H1 (cell line): Measurements from ENCODE around the gene EVPL.

ENCODE experiments used
- CBX8 ChIP-seq: fragments of 300-800, 300-1000 bp; sonication (generic); IDR thresholded peaks from 2 replicates; pipeline ENCODE4 v1.7.1; 2016; ENCODE audit warnings: low read depth, low read length, borderline replicate concordance
- EZH2 ChIP-seq: fragments of 200-600 bp; sonication (generic); IDR thresholded peaks from 2 replicates; pipeline ENCODE4 v1.7.1; 2012; ENCODE audit warnings: low read depth, mild to moderate bottlenecking, moderate library complexity, low read length, inconsistent platforms; ENCODE audit not compliant: severe bottlenecking
- KDM4A ChIP-seq: IDR thresholded peaks from one replicate; pipeline ENCODE4 v1.7.1; 2012; ENCODE audit warnings: low read depth, mild to moderate bottlenecking, moderate library complexity, low read length, inconsistent platforms; ENCODE audit not compliant: severe bottlenecking
- POLR2A ChIP-seq, 2 experiments: IDR thresholded peaks; 1 replicate in 1 of 2; 2 replicates in 1 of 2; pipeline ENCODE4 v1.6.1; 2011; ENCODE audit warnings: low read depth in 2 of 2, low read length in 2 of 2, mild to moderate bottlenecking in 2 of 2; ENCODE audit errors: control extremely low read depth in 1 of 2
- POLR2AphosphoS5 ChIP-seq: IDR thresholded peaks from 2 replicates; pipeline ENCODE4 v1.6.1; 2011; ENCODE audit warnings: low read depth, low read length
- RAD21 ChIP-seq, 2 experiments: IDR thresholded peaks in 1 of 2; conservative IDR thresholded peaks in 1 of 2; 2 replicates each; pipeline ENCODE4 v1.6.1; 2011; ENCODE audit warnings: low read depth in 2 of 2, low read length in 2 of 2, improper control_type of control experiment in 1 of 2, inconsistent platforms in 1 of 2, mild to moderate bottlenecking in 1 of 2, moderate library complexity in 1 of 2
- RBBP5 ChIP-seq: IDR thresholded peaks from 2 replicates; pipeline ENCODE4 v1.7.1; 2012; ENCODE audit warnings: low read depth, mild to moderate bottlenecking, inconsistent platforms, low read length, moderate library complexity, borderline replicate concordance
- SP1 ChIP-seq: IDR thresholded peaks from 2 replicates; pipeline ENCODE4 v1.6.1; 2011; ENCODE audit warnings: low read depth, low read length
- TCF12 ChIP-seq: IDR thresholded peaks from 2 replicates; pipeline ENCODE4 v1.6.1; 2011; ENCODE audit warnings: low read depth, mild to moderate bottlenecking, low read length
- TEAD4 ChIP-seq: IDR thresholded peaks from 2 replicates; pipeline ENCODE4 v1.6.1; 2012; ENCODE audit warnings: low read depth, low read length, inconsistent platforms, mixed read lengths
- YY1 ChIP-seq: IDR thresholded peaks from 2 replicates; pipeline ENCODE4 v1.6.1; 2011; ENCODE audit warnings: low read depth, mild to moderate bottlenecking, low read length
- ZNF274 ChIP-seq: IDR thresholded peaks from 2 replicates; pipeline ENCODE4 v1.7.0; 2012; ENCODE audit warnings: low read length, borderline replicate concordance; ENCODE audit errors: extremely low read depth
- TF ChIP-seq, protein P1 (sequence below), 3 experiments: IDR thresholded peaks; 1 replicate in 2 of 3; 2 replicates in 1 of 3; pipeline versions ENCODE4 v1.5.1 to v1.6.1; 2011; ENCODE audit warnings: low read length in 3 of 3, mild to moderate bottlenecking in 3 of 3, inconsistent platforms in 2 of 3, low read depth in 1 of 3, moderate library complexity in 1 of 3; ENCODE audit not compliant: insufficient read depth in 1 of 3; ENCODE audit errors: control extremely low read depth in 1 of 3

GRCh38 chr17:75981019-75981615, 46.0 kb downstream of the EVPL start:
- TF ChIP-seq KDM4A (no peak), YY1 (no peak), SP1 (no peak), POLR2A (IDR thresholded peaks at IDR 0.05; ENCODE audit: control extremely low read depth in 1 of 2, low read depth in 2 of 2, low read length in 2 of 2) (no peak), CBX8 (no peak), RBBP5 (no peak), EZH2 (no peak), TCF12 (no peak), POLR2AphosphoS5 (no peak), ZNF274 (no peak), TEAD4 (no peak), RAD21 (IDR thresholded peaks at IDR 0.05 in 1 of 2, conservative IDR thresholded peaks at IDR 0.05 in 1 of 2; ENCODE audit: low read depth in 2 of 2, low read length in 2 of 2) (no peak)
- TF ChIP-seq, protein P1, sequence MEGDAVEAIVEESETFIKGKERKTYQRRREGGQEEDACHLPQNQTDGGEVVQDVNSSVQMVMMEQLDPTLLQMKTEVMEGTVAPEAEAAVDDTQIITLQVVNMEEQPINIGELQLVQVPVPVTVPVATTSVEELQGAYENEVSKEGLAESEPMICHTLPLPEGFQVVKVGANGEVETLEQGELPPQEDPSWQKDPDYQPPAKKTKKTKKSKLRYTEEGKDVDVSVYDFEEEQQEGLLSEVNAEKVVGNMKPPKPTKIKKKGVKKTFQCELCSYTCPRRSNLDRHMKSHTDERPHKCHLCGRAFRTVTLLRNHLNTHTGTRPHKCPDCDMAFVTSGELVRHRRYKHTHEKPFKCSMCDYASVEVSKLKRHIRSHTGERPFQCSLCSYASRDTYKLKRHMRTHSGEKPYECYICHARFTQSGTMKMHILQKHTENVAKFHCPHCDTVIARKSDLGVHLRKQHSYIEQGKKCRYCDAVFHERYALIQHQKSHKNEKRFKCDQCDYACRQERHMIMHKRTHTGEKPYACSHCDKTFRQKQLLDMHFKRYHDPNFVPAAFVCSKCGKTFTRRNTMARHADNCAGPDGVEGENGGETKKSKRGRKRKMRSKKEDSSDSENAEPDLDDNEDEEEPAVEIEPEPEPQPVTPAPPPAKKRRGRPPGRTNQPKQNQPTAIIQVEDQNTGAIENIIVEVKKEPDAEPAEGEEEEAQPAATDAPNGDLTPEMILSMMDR (IDR thresholded peaks at IDR 0.05; ENCODE audit: control extremely low read depth in 1 of 3, insufficient read depth in 1 of 3, low read depth in 1 of 3, low read length in 3 of 3): no peak
